Measurements from ENCODE around the gene EDNRA.

Gene EDNRA

GRCh38 chr4:147546349-147546748, 65.5 kb downstream of the EDNRA start:
- no peak for DNase-seq

- DNase-seq = no peak
Measured at GRCh38 chr4:147547314-147548056, 66.6 kb downstream of the EDNRA start.

DNA sequence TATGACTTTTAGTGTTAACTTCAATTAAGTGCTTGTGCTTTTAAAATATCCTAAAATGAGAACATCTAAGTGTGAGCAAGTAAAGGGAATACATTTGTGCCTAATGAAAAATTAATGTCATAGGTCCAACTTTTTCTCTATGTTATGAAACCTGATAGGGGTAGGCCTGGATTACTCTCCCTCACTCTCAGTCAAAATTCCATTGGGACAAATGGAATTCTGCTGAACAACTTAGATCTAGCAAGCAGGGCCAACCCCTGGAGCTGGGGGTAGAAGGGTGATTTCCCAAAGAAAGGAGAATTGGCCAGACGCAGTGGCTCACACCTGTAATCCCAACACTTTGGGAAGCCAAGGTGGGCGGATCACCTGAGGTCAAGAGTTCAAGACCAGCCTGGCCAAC, 67.4 kb downstream of the EDNRA start:
- DNase-seq = no peak

DNA sequence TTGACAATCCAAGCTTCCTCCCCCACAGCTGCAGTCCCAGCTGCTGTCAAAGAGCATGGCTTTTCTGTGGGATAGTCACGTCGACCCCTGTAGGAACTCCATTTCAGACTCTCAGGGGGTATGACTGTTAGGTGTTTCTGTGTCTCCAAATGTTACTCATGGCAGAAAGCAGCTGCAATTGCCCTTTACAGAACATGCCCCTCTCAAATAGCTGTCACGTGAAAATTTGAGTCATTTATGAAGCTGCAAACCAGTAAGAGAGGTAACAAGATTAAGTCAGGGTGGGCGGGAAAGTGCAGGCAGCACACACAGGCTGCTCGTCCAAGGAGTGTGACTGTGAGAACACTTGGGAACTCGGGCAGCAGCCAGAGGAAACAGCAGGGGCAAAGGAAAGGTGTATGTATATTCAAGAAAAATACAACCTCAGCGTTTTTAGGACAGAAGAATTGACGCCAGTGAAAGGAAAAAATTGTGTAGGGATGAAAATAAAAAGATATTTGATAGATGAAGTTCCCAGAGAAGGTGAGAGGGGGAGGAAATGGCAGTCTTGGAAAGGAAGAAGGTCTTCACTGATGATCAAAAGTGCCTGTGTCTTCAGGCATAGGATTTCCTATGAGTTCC, 69.8 kb downstream of the EDNRA start:
- DNase-seq = no peak

DNA sequence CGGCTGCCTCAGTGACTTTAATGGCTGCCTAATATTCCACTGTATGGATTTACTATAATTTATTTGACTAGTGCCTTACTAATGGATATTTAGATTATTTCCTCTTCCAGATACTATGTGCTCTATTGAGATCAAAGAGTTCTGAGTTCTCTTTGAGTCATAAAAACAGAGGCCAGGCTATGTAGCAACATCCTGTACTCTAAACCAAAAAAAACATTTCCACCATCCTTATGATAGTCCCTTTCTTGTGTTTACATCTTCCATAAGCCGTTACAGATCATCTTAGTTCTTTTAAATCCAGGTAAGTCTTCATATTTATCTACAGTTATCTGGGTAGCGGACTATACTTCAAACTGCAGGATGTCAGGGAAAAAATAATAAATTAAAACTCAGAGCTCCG, 79.7 kb downstream of the EDNRA start:
- DNase-seq = no peak

- DNase-seq = no peak
Measured at GRCh38 chr4:147566762-147567161, 85.9 kb downstream of the EDNRA start.

GRCh38 chr4:147567276-147567675, 86.4 kb downstream of the EDNRA start:
- no peak for DNase-seq

GRCh38 chr4:147570616-147571015, 89.7 kb downstream of the EDNRA start:
- no peak for DNase-seq

DNA sequence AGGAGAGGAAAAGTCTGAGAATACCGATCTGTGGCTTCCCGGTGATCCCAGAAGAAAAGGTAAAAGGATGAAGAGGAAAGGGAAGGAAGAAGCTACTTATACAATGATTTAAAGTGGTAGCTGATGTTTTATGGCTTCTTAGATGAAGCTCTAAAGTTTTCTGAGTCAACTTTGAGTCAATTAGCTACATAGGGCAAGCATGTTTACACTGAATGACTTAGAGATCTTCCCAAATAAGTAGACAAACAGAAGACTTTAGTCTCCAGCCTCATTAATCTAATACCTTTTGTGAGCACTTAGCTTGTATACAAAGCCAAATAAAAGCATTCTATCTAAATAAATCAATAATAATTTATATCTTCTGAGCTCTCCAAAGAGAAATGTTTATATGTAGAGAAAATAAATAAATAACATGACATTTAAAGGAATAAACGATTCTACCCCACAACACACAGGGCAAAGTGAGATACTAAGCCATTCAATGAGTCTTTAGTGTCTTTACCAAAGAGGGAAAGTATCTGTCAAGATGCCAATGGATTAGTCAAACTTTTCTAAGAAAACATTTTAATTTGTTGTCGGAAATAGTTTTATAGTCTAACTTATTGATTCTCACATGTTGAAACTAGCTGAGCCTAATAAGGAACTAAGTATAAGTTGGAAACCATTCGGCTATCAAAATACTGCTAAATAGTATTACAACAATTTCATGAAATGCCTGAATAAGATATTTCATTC, 90.3 kb downstream of the EDNRA start:
- DNase-seq = no peak

DNA sequence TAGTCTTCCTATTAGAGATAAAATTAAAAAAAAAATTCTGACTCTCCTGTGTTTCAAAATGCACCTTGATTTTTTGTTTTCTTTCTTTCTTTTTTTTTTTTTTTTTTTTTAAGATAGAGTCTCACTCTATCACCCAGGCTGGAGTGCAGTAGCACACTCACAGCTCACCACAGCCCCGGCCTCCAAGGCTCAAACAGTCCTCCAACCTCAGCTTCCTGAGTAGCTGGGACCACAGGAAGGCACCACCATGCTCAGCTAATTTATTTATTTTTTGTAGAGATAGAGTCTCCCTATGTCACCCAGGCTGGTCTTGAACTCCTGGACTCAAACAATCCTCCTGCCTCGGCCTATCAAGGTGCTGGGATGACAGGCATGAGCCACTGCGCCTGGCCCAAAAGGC, 95.2 kb downstream of the EDNRA start:
- DNase-seq = no peak

DNA sequence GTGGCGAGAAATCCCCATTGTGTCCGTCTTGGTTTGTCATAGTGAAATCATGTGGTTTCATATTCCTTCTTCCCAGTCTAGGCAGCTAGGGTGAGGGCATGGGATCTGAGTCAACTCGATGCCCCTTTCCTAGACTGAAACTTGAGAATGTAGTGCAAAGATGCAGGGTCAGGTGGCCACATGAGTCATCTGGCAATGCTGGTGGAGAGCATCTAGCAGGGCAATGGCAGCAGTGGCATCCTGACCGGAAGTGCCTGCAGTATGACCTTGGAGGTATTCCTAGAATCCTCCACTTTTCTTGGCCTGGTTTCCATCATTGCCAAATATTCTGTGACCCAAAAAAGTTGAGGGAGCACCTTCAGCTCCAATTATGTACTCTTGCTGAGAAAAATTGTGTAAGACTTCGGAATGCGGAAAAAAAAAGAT, 97.2 kb downstream of the EDNRA start:
- DNase-seq = no peak

GRCh38 chr4:147578593-147578992, 97.7 kb downstream of the EDNRA start:
- DNase-seq = no peak

GRCh38 chr4:147580396-147580795, 99.5 kb downstream of the EDNRA start:
- no peak for DNase-seq

GRCh38 chr4:147581606-147582350, 100.9 kb downstream of the EDNRA start:
- no peak for DNase-seq

DNA sequence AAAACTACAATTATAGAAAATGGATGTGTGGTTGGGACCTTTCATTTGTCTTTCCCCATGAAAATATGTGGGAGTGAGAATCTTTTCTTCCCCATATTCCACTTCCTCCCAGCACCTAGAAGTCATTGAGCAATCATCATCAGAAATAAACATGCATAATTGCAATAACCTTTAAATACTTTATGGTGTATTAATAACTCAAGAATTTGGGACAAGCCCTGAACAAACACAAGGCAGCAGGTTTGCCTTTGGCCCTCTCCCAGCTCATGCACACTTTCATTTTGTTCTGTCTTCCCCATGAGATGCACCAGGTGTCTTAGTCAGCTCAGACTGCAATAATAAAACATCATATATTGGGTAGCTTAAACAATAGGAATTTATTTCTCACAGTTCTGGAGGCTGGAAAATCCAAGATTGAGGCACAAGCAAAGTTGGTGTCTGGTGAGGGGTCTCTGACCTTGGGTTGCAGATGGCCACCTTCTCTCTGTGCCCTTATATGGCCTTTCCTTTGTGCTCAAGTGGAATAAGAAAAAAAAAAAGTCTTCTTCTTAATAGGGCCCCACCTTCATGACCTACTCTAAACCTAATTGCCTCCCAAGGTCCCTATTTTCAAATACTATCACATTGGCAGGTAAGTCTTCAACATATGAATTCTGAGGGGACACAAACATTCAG, 101.6 kb downstream of the EDNRA start:
- DNase-seq = no peak

GRCh38 chr4:147583876-147584275, 103.0 kb downstream of the EDNRA start:
- DNase-seq = no peak

DNA sequence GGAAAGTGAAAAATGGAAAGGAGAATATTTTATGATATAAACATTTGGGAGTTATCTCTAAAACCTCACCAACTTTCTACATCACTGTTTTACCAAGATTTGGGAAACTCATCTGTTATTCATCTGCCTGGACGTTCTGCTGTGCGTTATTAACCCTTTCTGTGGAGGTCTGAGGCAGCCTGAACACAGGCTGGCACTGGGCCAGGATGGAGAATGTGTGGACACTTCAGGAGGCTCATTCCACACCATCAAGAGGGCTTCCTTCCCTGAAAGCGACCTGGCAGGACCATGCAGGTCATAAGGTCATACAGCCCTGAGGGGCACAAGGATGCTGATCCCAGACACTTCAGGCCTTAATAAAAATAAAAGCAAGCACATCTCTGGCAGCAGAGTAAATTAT, 105.1 kb downstream of the EDNRA start:
- DNase-seq = no peak

- no peak for DNase-seq
Measured at GRCh38 chr4:147586637-147587036, 105.7 kb downstream of the EDNRA start.

DNA sequence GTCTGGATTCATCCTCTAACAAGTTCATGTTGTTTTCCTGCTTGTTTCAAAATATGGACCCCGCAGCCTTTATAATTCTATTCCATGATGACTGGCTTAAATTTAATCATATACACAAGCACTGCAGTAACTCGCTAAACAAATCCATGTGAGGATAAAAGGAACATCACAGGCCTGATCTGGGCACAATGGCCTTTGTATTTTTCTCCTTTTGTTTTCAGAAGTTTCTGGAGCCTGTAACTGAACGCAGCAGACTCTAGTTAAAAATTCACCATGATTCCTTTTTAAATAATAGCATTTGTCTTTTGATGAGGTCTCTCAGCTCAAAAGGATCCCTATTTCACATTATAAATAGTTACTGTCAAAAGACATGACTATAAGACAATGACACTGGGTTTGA, 106.1 kb downstream of the EDNRA start:
- DNase-seq = no peak

DNA sequence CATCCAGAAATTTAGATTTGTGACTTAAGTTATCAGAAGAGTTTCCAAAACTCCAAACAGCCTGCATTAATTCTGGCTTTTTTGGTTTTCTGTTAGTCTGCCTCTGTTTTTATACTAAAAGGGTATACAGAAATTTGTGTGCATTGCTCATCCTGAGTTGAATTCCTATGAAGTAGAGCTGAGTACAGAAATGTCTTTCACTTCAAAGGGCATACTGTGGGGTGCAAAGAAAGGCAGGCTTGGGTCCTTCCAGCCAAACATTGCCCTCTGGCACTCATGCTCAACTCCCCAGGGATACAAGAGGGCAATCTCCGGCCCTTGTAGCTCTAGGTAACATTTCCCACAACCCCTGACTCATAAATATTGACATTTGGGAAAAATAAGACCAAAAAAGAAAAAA, 108.7 kb downstream of the EDNRA start:
- DNase-seq = no peak

DNA sequence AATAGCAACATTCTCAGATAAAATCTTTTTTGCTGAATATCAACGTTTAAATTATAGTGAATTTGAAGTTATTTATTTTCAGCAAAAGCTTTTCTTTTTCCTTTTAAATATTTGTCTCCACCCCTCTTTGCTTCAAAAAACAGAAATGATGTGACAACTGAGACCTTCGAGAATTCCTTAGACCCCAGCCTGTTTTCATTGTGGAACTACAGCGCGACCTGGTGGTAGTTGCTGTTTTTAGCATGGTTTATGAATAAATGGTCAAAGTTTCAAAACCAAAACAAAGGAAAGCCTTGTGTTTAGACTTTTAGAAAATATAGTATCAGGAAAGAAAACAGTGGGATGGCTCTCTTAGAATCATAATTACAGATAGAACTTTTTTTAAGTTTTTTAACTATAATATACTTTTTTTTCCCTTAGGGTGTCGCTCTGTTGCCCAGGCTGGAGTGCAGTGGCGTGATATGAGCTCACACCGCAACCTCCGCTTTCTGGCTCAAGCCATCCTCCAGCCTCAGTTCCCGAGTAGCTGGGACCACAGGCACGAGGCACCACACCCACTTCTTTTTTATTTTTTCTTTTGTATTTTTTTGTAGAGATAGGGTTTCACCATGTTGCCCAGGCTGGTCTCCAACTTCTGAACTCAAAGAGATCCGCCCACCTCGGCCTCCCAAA, 109.5 kb downstream of the EDNRA start:
- peak; percentile 31 for DNase-seq

DNA sequence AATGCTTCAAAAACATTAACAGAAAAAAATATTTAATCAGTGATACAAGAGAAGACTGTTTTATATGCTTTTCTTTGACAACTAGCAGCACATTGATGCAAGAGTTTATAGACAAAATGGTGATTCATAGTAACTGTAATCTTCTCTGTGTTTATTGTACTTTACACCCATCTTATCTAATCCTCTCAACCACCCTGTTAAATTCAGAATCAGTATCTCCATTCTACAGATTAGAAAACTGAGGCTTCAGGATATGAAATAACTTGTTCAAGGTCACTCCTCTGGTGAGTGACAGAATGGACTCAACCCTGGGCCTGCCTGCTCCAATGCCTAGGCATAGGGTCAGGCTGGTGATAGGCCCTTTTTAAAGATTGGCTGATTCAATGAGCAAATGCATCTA, 110.2 kb downstream of the EDNRA start:
- DNase-seq = no peak

Data from NCI-H1694 (cell line).